T-cell (primary cell): ENCODE data around the gene EPHA2. TPM values are rescaled to one million over a fixed set of nuclear protein-coding genes. Genes with fewer than 3 reads are reported as not detected.

ENCODE experiments used
- ATAC-seq, 4 experiments: fragments of 200-7000 bp in 3 of 4; fragments of 150-1000 bp in 1 of 4; cut with Tn5 transposase; replicated peaks in 1 of 4; 1 replicate in 3 of 4; 2 replicates in 1 of 4; pipeline ENCODE4 v1.10.0; 2021; ENCODE audit warnings: moderate library complexity in 3 of 4, mild to moderate bottlenecking in 2 of 4, moderate number of reproducible peaks in 1 of 4
- CTCF ChIA-PET, 2 donors: fragments of 300-600 bp; sonication (Branson Sonifier 250); formaldehyde crosslinking; loops; one replicate each; lab custom pipeline; 2022; ENCODE audit warnings: antibody characterized with exemption in 2 of 2; lab: Charles Lee
- POLR2A ChIA-PET, 2 donors: fragments of 300-600 bp; sonication (Branson Sonifier 250); formaldehyde crosslinking; loops; one replicate each; lab custom pipeline; 2022; ENCODE audit warnings: antibody characterized with exemption in 2 of 2; lab: Charles Lee
- DNase-seq, 35 experiments: peaks; one replicate each; pipeline versions ENCODE4 v3.0.0 to v3.0.0-alpha.2; 2013 to 2023
- H3K27ac ChIP-seq: one replicate; pipeline ENCODE4 v1.5.1; 2013; ENCODE audit warnings: low read length
- H3K27me3 ChIP-seq, 2 experiments: replicated peaks in 1 of 2; 1 replicate in 1 of 2; 2 replicates in 1 of 2; pipeline versions ENCODE4 v1.6.1 to v1.7.0; 2013; ENCODE audit warnings: low read length in 1 of 2, mixed read lengths in 1 of 2; ENCODE audit not compliant: control insufficient read depth in 2 of 2, insufficient read depth in 2 of 2; ENCODE audit errors: extremely low read depth in 1 of 2
- H3K36me3 ChIP-seq, 2 donors: 1 replicate in 1 of 2; 2 replicates in 1 of 2; pipeline versions ENCODE4 v1.6.1 to v1.7.0; 2013; ENCODE audit warnings: low read length in 1 of 2; ENCODE audit not compliant: control insufficient read depth in 2 of 2, insufficient read depth in 1 of 2; ENCODE audit errors: extremely low read depth in 1 of 2
- H3K4me1 ChIP-seq, 2 experiments: 1 replicate in 1 of 2; 2 replicates in 1 of 2; pipeline versions ENCODE4 v1.6.1 to v1.7.0; 2013; ENCODE audit warnings: low read length in 2 of 2, mixed read lengths in 1 of 2; ENCODE audit not compliant: insufficient read depth in 2 of 2, control insufficient read depth in 1 of 2; ENCODE audit errors: extremely low read depth in 1 of 2
- H3K4me3 ChIP-seq, 2 donors: 1 replicate in 1 of 2; 2 replicates in 1 of 2; pipeline versions ENCODE4 v1.5.1 to v1.7.0; 2013; ENCODE audit warnings: mild to moderate bottlenecking in 2 of 2, low read length in 1 of 2, moderate library complexity in 1 of 2; ENCODE audit not compliant: control insufficient read depth in 1 of 2; ENCODE audit errors: extremely low read depth in 1 of 2
- H3K9me3 ChIP-seq: 2 replicates; pipeline ENCODE4 v1.7.0; 2013
- H3K27ac Mint-ChIP-seq, 2 donors: one replicate each; pipeline ENCODE4 v1.8.0; 2020 to 2021; ENCODE audit warnings: mild to moderate bottlenecking in 2 of 2, mixed read lengths in 2 of 2
- H3K27me3 Mint-ChIP-seq, 2 donors: one replicate each; pipeline ENCODE4 v1.8.0; 2021 to 2022; ENCODE audit warnings: mixed read lengths in 2 of 2
- H3K36me3 Mint-ChIP-seq: one replicate; pipeline ENCODE4 v1.8.0; 2021; ENCODE audit warnings: mixed read lengths
- H3K4me1 Mint-ChIP-seq, 3 donors: one replicate each; pipeline ENCODE4 v1.8.0; 2020 to 2022; ENCODE audit warnings: mixed read lengths in 3 of 3, mild to moderate bottlenecking in 1 of 3
- H3K4me3 Mint-ChIP-seq, 3 donors: one replicate each; pipeline ENCODE4 v1.8.0; 2020 to 2022; ENCODE audit warnings: mild to moderate bottlenecking in 3 of 3, mixed read lengths in 3 of 3, moderate library complexity in 3 of 3
- H3K9me3 Mint-ChIP-seq, 3 donors: one replicate each; pipeline ENCODE4 v1.8.0; 2020 to 2022; ENCODE audit warnings: mixed read lengths in 3 of 3
- WGBS: methylation state at CpG from one replicate; pipeline ENCODE4 v1.1.5; 2013; ENCODE audit warnings: missing lambda C conversion rate; ENCODE audit not compliant: insufficient coverage; 5-methylcytosine and 5-hydroxymethylcytosine counted together
- total RNA-seq, 35 experiments: library from RNA in 6 of 35; stranded (reverse) in 6 of 35; fragments of 120-200 nt in 1 of 35; gene quantifications; one replicate each; pipeline versions ENCODE4 v1.2.1 to v1.2.4 and lab custom pipeline; 2013 to 2026

The EPHA2 gene
- total RNA-seq, 5 donors from 2014 or later (not counting 1 experiment from before 2014, with no cell fraction given) = 0.19 to 0.66 (median 0.41) TPM; not detected in 1

GRCh38 chr1:16142383-16142995 lies 13.4 kb downstream of the EPHA2 start:
- Mint-ChIP-seq H3K4me3 (no peak overlapping the region), H3K36me3 (no peaks in the 10 kb centered on the region), H3K9me3 (no peaks in the 10 kb centered on the region), H3K27ac (no peak overlapping the region), H3K27me3 (no peaks in the 10 kb centered on the region), H3K4me1 (peaks cover 2 to 13% (median 7%) of the 10 kb centered on the region in 3 donors)
- H3K4me1 ChIP-seq = peaks cover 2 to 7% of the 10 kb centered on the region in 2 experiments
- no peaks in the 10 kb centered on the region for H3K9me3 ChIP-seq
- no peak overlapping the region for H3K4me3 ChIP-seq
- H3K36me3 ChIP-seq = no peaks in the 10 kb centered on the region
- ChIA-PET CTCF (no interaction called here), POLR2A (no interaction called here)
- H3K27ac ChIP-seq = no peak overlapping the region
- WGBS = 94% methylated on average over 5 of the region's 5 CpGs
- peaks cover 0 to 35% of the 10 kb centered on the region in 2 experiments for H3K27me3 ChIP-seq
- DNase-seq (no peak), ATAC-seq (no peak)

- Histone ChIP-seq H3K4me1 (peaks cover 2 to 7% of the 10 kb centered on the region in 2 experiments), H3K27ac (no peak overlapping the region), H3K27me3 (peaks cover 0 to 35% of the 10 kb centered on the region in 2 experiments), H3K9me3 (no peaks in the 10 kb centered on the region), H3K4me3 (no peak overlapping the region), H3K36me3 (no peaks in the 10 kb centered on the region)
- Mint-ChIP-seq H3K4me1 (peaks cover 2 to 13% (median 7%) of the 10 kb centered on the region in 3 donors), H3K9me3 (no peaks in the 10 kb centered on the region), H3K4me3 (no peak overlapping the region), H3K36me3 (no peaks in the 10 kb centered on the region), H3K27ac (no peak overlapping the region), H3K27me3 (no peaks in the 10 kb centered on the region)
- DNase-seq (no peak), ATAC-seq (no peak)
- POLR2A ChIA-PET = no interaction called here
- CTCF ChIA-PET = no interaction called here
- 53% methylated on average over 8 of the region's 16 CpGs for WGBS
Measured at GRCh38 chr1:16141573-16142336, 14.1 kb downstream of the EPHA2 start.

- ATAC-seq = no peak
- ChIA-PET CTCF (interaction anchor here in 1 of 2 donors (0.6 kb wide), 1 partner anchor 95 kb away, joined by 5 read pairs; no protein-coding TSS in a partner anchor), POLR2A (no interaction called here)
- Histone ChIP-seq H3K4me1 (peaks cover 2 to 7% of the 10 kb centered on the region in 2 experiments), H3K36me3 (no peaks in the 10 kb centered on the region), H3K27me3 (peaks cover 0 to 23% of the 10 kb centered on the region in 2 experiments), H3K9me3 (no peaks in the 10 kb centered on the region), H3K27ac (no peak overlapping the region), H3K4me3 (no peak overlapping the region)
- WGBS = 100% methylated on average over 3 of the region's 7 CpGs
- Mint-ChIP-seq H3K27me3 (no peaks in the 10 kb centered on the region), H3K9me3 (no peaks in the 10 kb centered on the region), H3K27ac (no peak overlapping the region), H3K36me3 (no peaks in the 10 kb centered on the region), H3K4me3 (no peak overlapping the region), H3K4me1 (peaks cover 2 to 13% (median 7%) of the 10 kb centered on the region in 3 donors)
- DNase-seq = no peak
Measured at GRCh38 chr1:16140068-16140596, 15.7 kb downstream of the EPHA2 start.

- H3K27me3 Mint-ChIP-seq = no peaks in the 10 kb centered on the region
- H3K4me3 Mint-ChIP-seq = no peak overlapping the region
- no peak for DNase-seq
- no peak overlapping the region for H3K27ac ChIP-seq
- ATAC-seq = no peak
- H3K4me1 ChIP-seq = peaks cover 2 to 7% of the 10 kb centered on the region in 2 experiments
- no peaks in the 10 kb centered on the region for H3K36me3 ChIP-seq
- H3K4me1 Mint-ChIP-seq = peaks cover 2 to 13% (median 7%) of the 10 kb centered on the region in 3 donors
- H3K9me3 Mint-ChIP-seq = no peaks in the 10 kb centered on the region
- no peak overlapping the region for H3K27ac Mint-ChIP-seq
- 88% methylated on average over 2 of the region's 3 CpGs for WGBS
- H3K9me3 ChIP-seq = no peaks in the 10 kb centered on the region
- CTCF ChIA-PET = no interaction called here
- H3K4me3 ChIP-seq = no peak overlapping the region
- no peaks in the 10 kb centered on the region for H3K36me3 Mint-ChIP-seq
- peaks cover 0 to 17% of the 10 kb centered on the region in 2 experiments for H3K27me3 ChIP-seq
- POLR2A ChIA-PET = no interaction called here
Measured at GRCh38 chr1:16139473-16139962, 16.4 kb downstream of the EPHA2 start.

- no peaks in the 10 kb centered on the region for H3K36me3 ChIP-seq
- no peaks in the 10 kb centered on the region for H3K9me3 Mint-ChIP-seq
- H3K4me3 Mint-ChIP-seq = no peak overlapping the region
- H3K27ac ChIP-seq = no peak overlapping the region
- H3K27me3 Mint-ChIP-seq = no peaks in the 10 kb centered on the region
- no peak for ATAC-seq
- peaks cover 0 to 15% of the 10 kb centered on the region in 2 experiments for H3K27me3 ChIP-seq
- ChIA-PET CTCF (no interaction called here), POLR2A (no interaction called here)
- 87% methylated on average over 6 of the region's 9 CpGs for WGBS
- H3K4me3 ChIP-seq = no peak overlapping the region
- peaks cover 1 to 7% of the 10 kb centered on the region in 2 experiments for H3K4me1 ChIP-seq
- peak overlapping the region in 1 of 2 donors; percentile 65 for H3K27ac Mint-ChIP-seq
- peaks cover 2 to 13% (median 7%) of the 10 kb centered on the region in 3 donors for H3K4me1 Mint-ChIP-seq
- H3K36me3 Mint-ChIP-seq = no peaks in the 10 kb centered on the region
- H3K9me3 ChIP-seq = no peaks in the 10 kb centered on the region
- DNase-seq = no peak
Measured at GRCh38 chr1:16138772-16139221, 17.1 kb downstream of the EPHA2 start.

- Histone ChIP-seq H3K4me1 (peaks cover 0 to 7% of the 10 kb centered on the region in 2 experiments), H3K9me3 (no peaks in the 10 kb centered on the region), H3K36me3 (no peaks in the 10 kb centered on the region), H3K27me3 (peaks cover 0 to 15% of the 10 kb centered on the region in 2 experiments), H3K4me3 (no peak overlapping the region), H3K27ac (no peak overlapping the region)
- H3K36me3 Mint-ChIP-seq = no peaks in the 10 kb centered on the region
- ATAC-seq (no peak), DNase-seq (no peak)
- no peak overlapping the region for H3K27ac Mint-ChIP-seq
- H3K27me3 Mint-ChIP-seq = no peaks in the 10 kb centered on the region
- CTCF ChIA-PET = no interaction called here
- POLR2A ChIA-PET = interaction anchor here in 1 of 2 donors (0.6 kb wide), 1 partner anchor 15 kb away, joined by 3 read pairs; no protein-coding TSS in a partner anchor
- peaks cover 2 to 13% (median 7%) of the 10 kb centered on the region in 3 donors for H3K4me1 Mint-ChIP-seq
- H3K4me3 Mint-ChIP-seq = no peak overlapping the region
- no peaks in the 10 kb centered on the region for H3K9me3 Mint-ChIP-seq
- WGBS = 95% methylated on average over 31 of the region's 31 CpGs
Measured at GRCh38 chr1:16137890-16138467, 17.9 kb downstream of the EPHA2 start.
